Activated CD8-positive, alpha-beta T cell treated with anti-CD3 and anti-CD28 coated beads for 36 hours (primary cell): ENCODE data around the gene MISFA. TPM values are rescaled to one million over a fixed set of nuclear protein-coding genes. Genes with fewer than 3 reads are reported as not detected.
"Not testable (repeated sequence)": the region's sequence is repeated elsewhere in the genome, so short reads cannot be mapped to it uniquely, and the experiment has no call there.

Experiments used
- ATAC-seq: fragments of 200-7000 bp; cut with Tn5 transposase; one replicate; pipeline ENCODE4 v1.10.0; 2021; ENCODE audit warnings: mild to moderate bottlenecking, moderate library complexity
- CTCF ChIA-PET: fragments of 350-600 bp; sonication (Branson Sonifier 250); formaldehyde crosslinking; loops from one replicate; lab custom pipeline; 2021; ENCODE audit warnings: antibody characterized with exemption; lab: Charles Lee
- POLR2A ChIA-PET: fragments of 350-600 bp; sonication (Branson Sonifier 250); formaldehyde crosslinking; loops from one replicate; lab custom pipeline; 2021; ENCODE audit warnings: antibody characterized with exemption; lab: Charles Lee
- DNase-seq: peaks from one replicate; pipeline ENCODE4 v3.0.0-alpha.2; 2020
- H3K27ac Mint-ChIP-seq: one replicate; pipeline ENCODE4 v1.8.0; 2021; ENCODE audit warnings: mild to moderate bottlenecking, mixed read lengths
- H3K27me3 Mint-ChIP-seq: one replicate; pipeline ENCODE4 v1.8.0; 2021; ENCODE audit warnings: mixed read lengths
- H3K36me3 Mint-ChIP-seq: one replicate; pipeline ENCODE4 v1.8.0; 2021; ENCODE audit warnings: low read depth, mixed read lengths
- H3K4me1 Mint-ChIP-seq: one replicate; pipeline ENCODE4 v1.8.0; 2021; ENCODE audit warnings: low read depth, mixed read lengths
- H3K4me3 Mint-ChIP-seq: one replicate; pipeline ENCODE4 v1.8.0; 2021; ENCODE audit warnings: mild to moderate bottlenecking, moderate library complexity, mixed read lengths
- H3K9me3 Mint-ChIP-seq: one replicate; pipeline ENCODE4 v1.8.0; 2021; ENCODE audit warnings: mixed read lengths
- CTCF ChIP-seq: fragments of 200-600 bp; IDR thresholded peaks from one replicate; pipeline ENCODE4 v1.8.0; 2022; ENCODE audit warnings: antibody characterized with exemption, mild to moderate bottlenecking
- intact Hi-C: fragments of 100-400 bp; cut with micrococcal nuclease; formaldehyde crosslinking; loops from one replicate; pipeline ENCODE4 v1.10.0; 2022
- total RNA-seq, 2 experiments: library from RNA; stranded (reverse); gene quantifications; one replicate each; pipeline ENCODE4 v1.2.3, GENCODE V29; 2021

Gene MISFA
- total RNA-seq, 2 experiments from 2014 or later, result 0.67 to 1.1 TPM

GRCh38 chr11:18588297-18589252 is 11.0 kb upstream of the MISFA start, which contains the start of gene UEVLD:
TSS of gene UEVLD (minus strand) at chr11:18588734. CDS start at chr11:18588654, 80 bp downstream.
- ATAC-seq (peak; percentile 58), DNase-seq (peak; percentile 70)
- H3K36me3 Mint-ChIP-seq, result peaks cover 2% of the 10 kb centered on the region
- CTCF ChIA-PET, result interaction anchor here (0.7 to 2.4 kb wide), 5 partner anchors 48 to 143 kb away, joined by 3 to 9 read pairs (median 4); partner anchors contain the start of gene TSG101
- POLR2A ChIA-PET, result interaction anchor here (0.6 to 2.4 kb wide), 8 partner anchors 28 to 1853 kb away, joined by 3 to 8 read pairs (median 4); partner anchors contain the start of genes SPTY2D1 and TSG101
- peaks cover 10% of the 10 kb centered on the region for H3K4me1 Mint-ChIP-seq
- no peaks in the 10 kb centered on the region for H3K27me3 Mint-ChIP-seq
- H3K4me3 Mint-ChIP-seq, result no peak within 1 kb of the TSS
- intact Hi-C loops, result loop anchor here (2.0 kb wide), 1 partner anchor 30 kb away; no protein-coding TSS in a partner anchor
- no peaks in the 10 kb centered on the region for H3K9me3 Mint-ChIP-seq
- TF ChIP-seq CTCF, result no peak
- no peak within 1 kb of the TSS for H3K27ac Mint-ChIP-seq

DNA sequence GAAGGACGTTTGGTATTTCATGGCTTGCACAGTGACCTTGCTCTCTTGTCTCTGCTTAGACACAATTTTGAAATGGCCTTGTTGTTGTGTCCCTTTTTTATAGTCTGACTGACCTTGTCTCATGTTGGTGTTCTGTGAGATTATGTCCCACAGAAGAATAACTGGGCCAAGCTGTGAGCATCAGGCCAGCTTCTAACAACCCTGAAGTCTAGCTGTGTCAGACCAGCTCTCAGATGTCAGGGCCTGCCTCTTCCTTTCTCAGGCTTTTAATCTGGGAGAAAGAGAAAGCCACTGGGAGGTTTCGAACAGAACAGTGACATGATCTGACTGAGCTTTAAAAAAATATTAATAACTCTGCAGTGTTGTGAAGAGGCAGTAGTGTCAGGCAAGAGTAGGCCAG is 9.0 kb upstream of the MISFA start:
- Mint-ChIP-seq H3K4me3 (no peak overlapping the region), H3K36me3 (no peaks in the 10 kb centered on the region), H3K27me3 (no peaks in the 10 kb centered on the region), H3K4me1 (peaks cover 10% of the 10 kb centered on the region), H3K27ac (peak overlapping the region; percentile 53), H3K9me3 (no peaks in the 10 kb centered on the region)
- POLR2A ChIA-PET, result interaction anchor here (1.1 to 1.6 kb wide), 2 partner anchors 38 to 196 kb away, joined by 3 read pairs; partner anchors contain the start of gene LDHA
- TF ChIP-seq CTCF, result no peak
- CTCF ChIA-PET, result interaction anchor here (1.2 kb wide), 1 partner anchor 43 kb away, joined by 4 read pairs; the partner anchor contains the start of gene SPTY2D1
- intact Hi-C loops, result no loop called here
- DNase-seq (no peak), ATAC-seq (no peak)

GRCh38 chr11:18594088-18594487 is 5.5 kb upstream of the MISFA start:
- H3K36me3 Mint-ChIP-seq, intact Hi-C loops, H3K4me1 Mint-ChIP-seq, H3K4me3 Mint-ChIP-seq, DNase-seq, H3K27me3 Mint-ChIP-seq, ATAC-seq, H3K27ac Mint-ChIP-seq, H3K9me3 Mint-ChIP-seq: not testable (repeated sequence)
- POLR2A ChIA-PET, result interaction anchor here (0.6 to 1.0 kb wide), 2 partner anchors 12 to 44 kb away, joined by 3 read pairs; no protein-coding TSS in a partner anchor
- CTCF ChIA-PET, result interaction anchor here (0.6 to 0.9 kb wide), 2 partner anchors 39 to 91 kb away, joined by 3 read pairs; no protein-coding TSS in a partner anchor

DNA sequence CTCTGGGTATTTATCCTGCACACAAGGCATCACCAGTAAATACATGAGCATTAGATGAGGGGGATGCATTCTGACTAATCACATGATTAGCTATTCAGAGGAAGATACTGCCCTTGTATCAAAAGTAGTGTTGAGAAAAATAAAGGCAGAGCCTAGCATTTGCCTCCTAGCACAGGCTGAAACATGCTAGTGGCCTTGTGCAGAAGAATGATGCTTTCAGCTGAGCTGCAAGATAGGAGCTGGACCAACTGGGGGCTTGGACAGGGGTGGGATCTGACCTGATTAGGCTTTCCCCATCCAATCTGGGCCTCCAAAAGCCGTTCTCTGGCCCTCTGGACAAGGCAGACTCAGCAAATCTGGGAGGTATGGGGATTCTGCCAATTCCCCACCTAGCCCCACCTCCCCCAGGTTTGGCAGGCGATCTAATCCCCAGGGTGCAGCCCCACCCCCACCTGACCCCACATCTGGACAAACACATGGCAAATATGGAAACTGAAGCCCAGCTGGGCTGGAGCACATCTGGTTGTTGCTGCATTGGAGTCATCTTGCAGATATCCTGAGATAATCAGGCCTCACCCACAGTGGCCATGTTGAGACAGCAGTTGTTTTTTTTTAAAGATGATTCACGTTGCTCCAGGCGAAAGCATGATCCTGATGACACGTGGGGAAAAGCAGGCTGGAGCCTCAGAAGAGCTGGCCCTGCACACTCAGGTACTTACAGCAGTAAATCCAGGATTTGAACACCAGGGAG is 4.4 kb upstream of the MISFA start:
- Mint-ChIP-seq H3K4me1 (peaks cover 8% of the 10 kb centered on the region), H3K27me3 (no peaks in the 10 kb centered on the region), H3K27ac (no peak overlapping the region), H3K9me3 (no peaks in the 10 kb centered on the region), H3K4me3 (no peak overlapping the region), H3K36me3 (no peaks in the 10 kb centered on the region)
- no peak for ATAC-seq
- ChIA-PET POLR2A (interaction anchor here (1.7 kb wide), 1 partner anchor 16 kb away, joined by 3 read pairs; no protein-coding TSS in a partner anchor), CTCF (interaction anchor here (0.9 to 1.4 kb wide), 2 partner anchors 54 to 90 kb away, joined by 3 to 5 read pairs; no protein-coding TSS in a partner anchor)
- intact Hi-C loops, result no loop called here
- DNase-seq, result no peak
- no peak for TF ChIP-seq CTCF
